ENCODE measurements around the gene SLC12A5.
"Not testable (repeated sequence)": the region's sequence is repeated elsewhere in the genome, so short reads cannot be mapped to it uniquely, and the experiment has no call there.

The SLC12A5 gene

GRCh38 chr20:46077642-46078305, 48.8 kb downstream of the SLC12A5 start:
- DNase-seq (ENCODE audit: low read depth) = no peak

- DNase-seq (ENCODE audit: low read depth) = no peak
Observed at GRCh38 chr20:46078954-46079353, 49.9 kb downstream of the SLC12A5 start.

GRCh38 chr20:46081074-46081473, 52.1 kb downstream of the SLC12A5 start:
- no peak for DNase-seq (ENCODE audit: low read depth)

- no peak for DNase-seq (ENCODE audit: low read depth)
Observed at GRCh38 chr20:46083101-46083500, 54.1 kb downstream of the SLC12A5 start.

- DNase-seq (ENCODE audit: low read depth) = no peak
Observed at GRCh38 chr20:46083531-46084061, 54.6 kb downstream of the SLC12A5 start.

- no peak for DNase-seq (ENCODE audit: low read depth)
Observed at GRCh38 chr20:46084805-46085178, 55.8 kb downstream of the SLC12A5 start.

GRCh38 chr20:46085179-46085851, 56.3 kb downstream of the SLC12A5 start:
- no peak for DNase-seq (ENCODE audit: low read depth)

GRCh38 chr20:46087161-46087560, 58.1 kb downstream of the SLC12A5 start:
- no peak for DNase-seq (ENCODE audit: low read depth)

- DNase-seq (ENCODE audit: low read depth) = no peak
Observed at GRCh38 chr20:46088409-46089166, 59.6 kb downstream of the SLC12A5 start.

- DNase-seq (ENCODE audit: low read depth) = no peak
Observed at GRCh38 chr20:46089167-46089416, 60.1 kb downstream of the SLC12A5 start.

GRCh38 chr20:46089417-46090388, 60.7 kb downstream of the SLC12A5 start, which contains the start of gene NCOA5:
NCOA5 (minus strand) TSS chr20:46089962; CDS start chr20:46079424, 10,538 bp downstream.
- DNase-seq (ENCODE audit: low read depth) = peak; percentile 89

GRCh38 chr20:46091622-46092535, 62.9 kb downstream of the SLC12A5 start:
- not testable (repeated sequence) for DNase-seq (ENCODE audit: low read depth)

- DNase-seq (ENCODE audit: low read depth) = no peak
Observed at GRCh38 chr20:46093531-46093930, 64.5 kb downstream of the SLC12A5 start.

- no peak for DNase-seq (ENCODE audit: low read depth)
Observed at GRCh38 chr20:46099491-46100287, 70.7 kb downstream of the SLC12A5 start.

GRCh38 chr20:46100444-46100843, 71.4 kb downstream of the SLC12A5 start:
- DNase-seq (ENCODE audit: low read depth) = not testable (repeated sequence)

GRCh38 chr20:46100988-46101387, 72.0 kb downstream of the SLC12A5 start:
- DNase-seq (ENCODE audit: low read depth) = no peak

- no peak for DNase-seq (ENCODE audit: low read depth)
Observed at GRCh38 chr20:46101957-46102356, 72.9 kb downstream of the SLC12A5 start.

- no peak for DNase-seq (ENCODE audit: low read depth)
Observed at GRCh38 chr20:46102940-46103339, 73.9 kb downstream of the SLC12A5 start.

- no peak for DNase-seq (ENCODE audit: low read depth)
Observed at GRCh38 chr20:46104262-46104661, 75.2 kb downstream of the SLC12A5 start.

GRCh38 chr20:46107061-46107460, 78.0 kb downstream of the SLC12A5 start:
- no peak for DNase-seq (ENCODE audit: low read depth)

All from T-helper 22 cell (primary cell).